ENCODE measurements around the gene PRDX5. TPM values are rescaled to one million over a fixed set of nuclear protein-coding genes. Genes with fewer than 3 reads are reported as not detected.

The PRDX5 gene
- total and polyA plus RNA-seq, 10 of the 15 experiments (the other 5 are each of a cell fraction or from before 2014, with no cell fraction given), result 95.7 to 406 (median 240) TPM

DNA sequence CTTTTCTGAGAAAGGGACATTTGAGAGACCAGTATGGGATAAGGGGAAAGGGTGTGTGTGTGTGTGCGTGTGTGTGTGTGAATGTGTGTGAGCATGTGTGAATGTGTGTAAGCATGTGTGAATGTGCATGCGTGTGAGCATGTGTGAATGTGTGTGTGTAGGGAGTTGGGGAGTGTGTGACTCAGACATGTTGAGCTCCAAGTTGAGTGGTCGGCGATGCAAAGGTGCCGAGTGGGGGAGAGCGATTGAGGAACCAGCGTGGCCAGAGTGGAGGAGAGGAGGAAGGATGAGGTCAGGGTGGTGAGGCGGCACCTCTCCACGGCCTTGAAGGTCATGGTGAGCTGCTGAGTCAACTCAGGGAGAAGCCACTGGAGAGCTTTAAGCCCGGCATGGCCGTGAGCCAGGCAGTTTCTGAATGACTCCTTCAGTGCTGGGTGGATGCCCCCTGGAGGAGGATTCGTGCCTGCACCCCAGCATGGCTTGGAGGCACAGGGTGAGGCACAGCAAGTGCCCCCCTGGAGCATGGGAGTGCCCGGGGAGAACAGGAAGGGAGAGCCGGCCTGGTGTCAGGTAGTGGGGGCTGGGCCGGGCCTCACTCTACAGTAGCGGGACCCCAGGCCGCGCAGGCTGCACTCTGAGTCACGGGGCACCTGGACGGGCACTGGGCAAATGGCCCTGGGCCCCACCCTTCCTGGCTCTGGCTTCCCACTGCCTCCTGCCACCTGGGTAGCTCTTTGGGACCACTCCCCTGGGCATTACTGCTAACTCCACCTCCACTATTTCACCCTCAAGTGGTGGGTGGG is 13.8 kb downstream of the PRDX5 start (continued):
- TF ChIP-seq USF1 (IDR thresholded peaks at IDR 0.05; ENCODE audit: borderline replicate concordance, extremely low read length, insufficient read depth, low read depth, low read length) (no peak), ZNF622 (IDR thresholded peaks at IDR 0.05) (no peak; the same call in 1 of the 2 replicates), ZBED1 (IDR thresholded peaks at IDR 0.05; ENCODE audit: borderline replicate concordance) (peak; percentile 34; the same call in 1 of the 2 replicates), NR2C1 (IDR thresholded peaks at IDR 0.05) (no peak; the same call in 1 of the 2 replicates), TBL1XR1 (IDR thresholded peaks at IDR 0.05; ENCODE audit: low read depth, low read length) (no peak), HDGF (IDR thresholded peaks at IDR 0.05) (peak; percentile 100), CHD2 (IDR thresholded peaks at IDR 0.05; ENCODE audit: borderline replicate concordance, low read depth, low read length) (peak; percentile 35; the same call in 1 of the 2 replicates), ZNF384 (IDR thresholded peaks at IDR 0.05; ENCODE audit: borderline replicate concordance, low read depth, low read length) (no peak), SMAD1 (IDR thresholded peaks at IDR 0.05; ENCODE audit: low read depth, partially characterized antibody) (no peak), RAD51 (IDR thresholded peaks at IDR 0.05) (no peak), RAD21 (IDR thresholded peaks at IDR 0.05; ENCODE audit: insufficient read depth, low read depth, low read length) (peak; percentile 53), TAF1 (IDR thresholded peaks at IDR 0.05; ENCODE audit: borderline replicate concordance, low read depth, low read length) (no peak), STAT3 (IDR thresholded peaks at IDR 0.05; ENCODE audit: low read depth, low read length) (no peak), NFIC (IDR thresholded peaks at IDR 0.05; ENCODE audit: low read depth, low read length) (no peak; the same call in 1 of the 2 replicates), MYB (IDR thresholded peaks at IDR 0.05; ENCODE audit: borderline replicate concordance, low read depth, low read length) (no peak), KDM1A (IDR thresholded peaks at IDR 0.05; ENCODE audit: borderline replicate concordance) (no peak), IKZF2 (IDR thresholded peaks at IDR 0.05) (peak; percentile 82 to 85), ZNF274 (IDR thresholded peaks at IDR 0.05; ENCODE audit: insufficient read depth, insufficient read length) (no peak)
- TF ChIP-seq, protein P1, sequence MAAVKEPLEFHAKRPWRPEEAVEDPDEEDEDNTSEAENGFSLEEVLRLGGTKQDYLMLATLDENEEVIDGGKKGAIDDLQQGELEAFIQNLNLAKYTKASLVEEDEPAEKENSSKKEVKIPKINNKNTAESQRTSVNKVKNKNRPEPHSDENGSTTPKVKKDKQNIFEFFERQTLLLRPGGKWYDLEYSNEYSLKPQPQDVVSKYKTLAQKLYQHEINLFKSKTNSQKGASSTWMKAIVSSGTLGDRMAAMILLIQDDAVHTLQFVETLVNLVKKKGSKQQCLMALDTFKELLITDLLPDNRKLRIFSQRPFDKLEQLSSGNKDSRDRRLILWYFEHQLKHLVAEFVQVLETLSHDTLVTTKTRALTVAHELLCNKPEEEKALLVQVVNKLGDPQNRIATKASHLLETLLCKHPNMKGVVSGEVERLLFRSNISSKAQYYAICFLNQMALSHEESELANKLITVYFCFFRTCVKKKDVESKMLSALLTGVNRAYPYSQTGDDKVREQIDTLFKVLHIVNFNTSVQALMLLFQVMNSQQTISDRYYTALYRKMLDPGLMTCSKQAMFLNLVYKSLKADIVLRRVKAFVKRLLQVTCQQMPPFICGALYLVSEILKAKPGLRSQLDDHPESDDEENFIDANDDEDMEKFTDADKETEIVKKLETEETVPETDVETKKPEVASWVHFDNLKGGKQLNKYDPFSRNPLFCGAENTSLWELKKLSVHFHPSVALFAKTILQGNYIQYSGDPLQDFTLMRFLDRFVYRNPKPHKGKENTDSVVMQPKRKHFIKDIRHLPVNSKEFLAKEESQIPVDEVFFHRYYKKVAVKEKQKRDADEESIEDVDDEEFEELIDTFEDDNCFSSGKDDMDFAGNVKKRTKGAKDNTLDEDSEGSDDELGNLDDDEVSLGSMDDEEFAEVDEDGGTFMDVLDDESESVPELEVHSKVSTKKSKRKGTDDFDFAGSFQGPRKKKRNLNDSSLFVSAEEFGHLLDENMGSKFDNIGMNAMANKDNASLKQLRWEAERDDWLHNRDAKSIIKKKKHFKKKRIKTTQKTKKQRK (IDR thresholded peaks at IDR 0.05; ENCODE audit: low read depth, low read length), result no peak
- TF ChIP-seq, protein P2, sequence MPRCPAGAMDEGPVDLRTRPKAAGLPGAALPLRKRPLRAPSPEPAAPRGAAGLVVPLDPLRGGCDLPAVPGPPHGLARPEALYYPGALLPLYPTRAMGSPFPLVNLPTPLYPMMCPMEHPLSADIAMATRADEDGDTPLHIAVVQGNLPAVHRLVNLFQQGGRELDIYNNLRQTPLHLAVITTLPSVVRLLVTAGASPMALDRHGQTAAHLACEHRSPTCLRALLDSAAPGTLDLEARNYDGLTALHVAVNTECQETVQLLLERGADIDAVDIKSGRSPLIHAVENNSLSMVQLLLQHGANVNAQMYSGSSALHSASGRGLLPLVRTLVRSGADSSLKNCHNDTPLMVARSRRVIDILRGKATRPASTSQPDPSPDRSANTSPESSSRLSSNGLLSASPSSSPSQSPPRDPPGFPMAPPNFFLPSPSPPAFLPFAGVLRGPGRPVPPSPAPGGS (IDR thresholded peaks at IDR 0.05; ENCODE audit: borderline replicate concordance, insufficient read depth, low read depth, low read length, poor library complexity, severe bottlenecking), result peak; percentile 99
- TF ChIP-seq, protein P3, sequence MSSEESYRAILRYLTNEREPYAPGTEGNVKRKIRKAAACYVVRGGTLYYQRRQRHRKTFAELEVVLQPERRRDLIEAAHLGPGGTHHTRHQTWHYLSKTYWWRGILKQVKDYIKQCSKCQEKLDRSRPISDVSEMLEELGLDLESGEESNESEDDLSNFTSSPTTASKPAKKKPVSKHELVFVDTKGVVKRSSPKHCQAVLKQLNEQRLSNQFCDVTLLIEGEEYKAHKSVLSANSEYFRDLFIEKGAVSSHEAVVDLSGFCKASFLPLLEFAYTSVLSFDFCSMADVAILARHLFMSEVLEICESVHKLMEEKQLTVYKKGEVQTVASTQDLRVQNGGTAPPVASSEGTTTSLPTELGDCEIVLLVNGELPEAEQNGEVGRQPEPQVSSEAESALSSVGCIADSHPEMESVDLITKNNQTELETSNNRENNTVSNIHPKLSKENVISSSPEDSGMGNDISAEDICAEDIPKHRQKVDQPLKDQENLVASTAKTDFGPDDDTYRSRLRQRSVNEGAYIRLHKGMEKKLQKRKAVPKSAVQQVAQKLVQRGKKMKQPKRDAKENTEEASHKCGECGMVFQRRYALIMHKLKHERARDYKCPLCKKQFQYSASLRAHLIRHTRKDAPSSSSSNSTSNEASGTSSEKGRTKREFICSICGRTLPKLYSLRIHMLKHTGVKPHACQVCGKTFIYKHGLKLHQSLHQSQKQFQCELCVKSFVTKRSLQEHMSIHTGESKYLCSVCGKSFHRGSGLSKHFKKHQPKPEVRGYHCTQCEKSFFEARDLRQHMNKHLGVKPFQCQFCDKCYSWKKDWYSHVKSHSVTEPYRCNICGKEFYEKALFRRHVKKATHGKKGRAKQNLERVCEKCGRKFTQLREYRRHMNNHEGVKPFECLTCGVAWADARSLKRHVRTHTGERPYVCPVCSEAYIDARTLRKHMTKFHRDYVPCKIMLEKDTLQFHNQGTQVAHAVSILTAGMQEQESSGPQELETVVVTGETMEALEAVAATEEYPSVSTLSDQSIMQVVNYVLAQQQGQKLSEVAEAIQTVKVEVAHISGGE (CRISPR knock-in tag; IDR thresholded peaks at IDR 0.05), result no peak

Data from GM12878 (cell line).